Measurements from ENCODE around the gene SLC38A7.
A peak's percentile ranks its signal among the peaks of the same experiment; 100 is the strongest.
"Not testable (repeated sequence)": the region's sequence is repeated elsewhere in the genome, so short reads cannot be mapped to it uniquely, and the experiment has no call there.

Gene SLC38A7

DNA sequence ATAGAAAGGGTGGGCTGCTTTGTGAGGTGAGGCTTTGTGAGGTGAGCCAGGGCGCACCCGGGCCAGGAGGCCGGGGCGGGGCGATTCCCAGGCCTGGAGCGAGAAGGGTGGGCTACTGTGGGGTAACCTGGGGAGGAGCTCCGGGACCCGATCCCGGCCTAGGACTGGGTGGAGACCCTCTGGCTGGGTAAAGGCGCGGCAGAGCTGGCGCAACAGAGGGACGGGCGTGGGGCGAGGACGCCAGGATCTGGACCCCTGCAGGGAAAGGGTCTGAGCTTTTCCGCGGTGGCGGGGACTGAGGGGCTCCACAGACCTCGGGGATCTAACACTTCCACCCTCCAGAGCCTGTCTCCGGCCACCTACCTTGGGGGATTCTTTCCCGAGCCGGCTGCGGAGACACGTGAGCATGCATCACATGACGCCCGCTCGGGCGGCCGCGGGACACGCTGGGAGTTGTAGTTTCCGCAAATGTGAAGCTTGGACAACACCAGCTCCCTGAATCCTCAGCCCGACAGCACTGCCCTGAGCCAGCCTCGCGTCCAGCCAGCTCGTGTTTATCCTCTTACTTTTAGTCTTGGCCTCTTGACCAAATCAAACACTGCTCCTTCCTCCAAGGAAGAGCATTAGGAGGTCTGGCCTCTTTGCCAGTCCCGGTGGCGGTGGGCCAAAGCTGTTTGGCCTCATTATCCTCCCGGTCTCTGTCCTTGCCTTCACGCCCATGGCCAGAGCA lies at the start of gene SLC38A7:
TSS of gene SLC38A7 (minus strand) at position 417 of the 730 bp plus-strand sequence. CDS start 4,644 bp downstream, outside the sequence.
- peak; percentile 88 for DNase-seq

DNA sequence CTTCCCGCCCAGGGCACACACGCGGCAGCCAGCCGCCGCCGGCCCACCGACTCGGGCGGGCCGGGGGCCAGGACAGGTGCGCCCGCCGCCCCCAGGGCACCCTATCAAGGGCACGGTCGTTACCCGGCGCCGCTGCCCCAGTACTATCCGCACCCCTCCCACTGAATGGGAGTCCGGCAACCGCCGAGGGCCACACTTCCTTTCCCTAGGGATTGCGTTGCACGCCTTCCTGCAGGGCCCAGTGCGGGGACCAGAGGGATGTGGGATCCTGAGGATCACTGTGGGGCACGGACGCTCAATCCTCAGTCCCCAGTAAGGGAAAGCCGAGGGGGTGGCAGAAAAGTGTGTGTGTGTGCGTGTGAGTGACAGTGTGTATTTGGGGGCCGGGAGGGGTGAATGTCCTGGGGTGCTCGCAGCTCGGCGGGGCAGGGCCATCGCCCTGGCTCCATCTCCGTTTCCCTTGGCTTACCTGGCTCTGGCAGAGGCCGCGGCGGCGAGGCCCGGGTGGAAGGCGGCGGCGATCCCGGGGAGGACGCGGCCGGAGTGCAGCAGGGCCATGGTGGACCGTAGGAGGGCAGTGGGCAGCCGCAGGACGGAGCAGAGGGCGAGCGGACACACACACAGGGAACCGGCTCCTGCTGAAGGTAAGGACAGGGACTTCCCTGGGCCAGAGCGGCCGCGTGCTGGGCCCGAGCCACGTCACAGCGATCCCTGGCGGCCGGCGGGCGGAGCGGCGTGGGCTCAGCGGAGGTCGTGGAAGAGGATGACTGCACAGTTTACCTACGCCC lies 49.3 kb upstream of the SLC38A7 start, which contains the start of gene GOT2:
TSS of gene GOT2 (minus strand) at position 646 of the 788 bp plus-strand sequence. CDS start at position 558, 88 bp downstream.
- DNase-seq: peak; percentile 82

DNA sequence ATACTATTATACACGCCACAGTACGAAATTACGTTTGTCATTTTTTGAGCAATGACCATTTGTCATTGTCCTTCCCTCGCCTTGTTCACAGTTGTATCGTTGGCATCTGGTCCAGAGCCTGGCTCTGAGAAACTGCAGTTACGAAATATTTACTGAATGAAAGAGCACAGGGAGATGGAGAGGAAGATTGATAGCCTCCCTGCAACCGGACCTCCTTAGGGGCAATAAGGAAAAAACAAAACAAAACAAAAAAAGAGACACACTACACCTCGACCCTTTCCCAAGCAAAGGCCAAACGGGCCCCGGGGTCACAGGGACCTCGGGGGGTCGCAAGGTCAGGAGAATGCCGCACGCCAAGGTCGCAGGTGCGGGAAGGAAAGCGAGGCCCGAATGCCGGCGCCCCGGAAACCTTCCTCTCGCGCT lies 48.7 kb upstream of the SLC38A7 start:
- DNase-seq: peak; percentile 28

DNA sequence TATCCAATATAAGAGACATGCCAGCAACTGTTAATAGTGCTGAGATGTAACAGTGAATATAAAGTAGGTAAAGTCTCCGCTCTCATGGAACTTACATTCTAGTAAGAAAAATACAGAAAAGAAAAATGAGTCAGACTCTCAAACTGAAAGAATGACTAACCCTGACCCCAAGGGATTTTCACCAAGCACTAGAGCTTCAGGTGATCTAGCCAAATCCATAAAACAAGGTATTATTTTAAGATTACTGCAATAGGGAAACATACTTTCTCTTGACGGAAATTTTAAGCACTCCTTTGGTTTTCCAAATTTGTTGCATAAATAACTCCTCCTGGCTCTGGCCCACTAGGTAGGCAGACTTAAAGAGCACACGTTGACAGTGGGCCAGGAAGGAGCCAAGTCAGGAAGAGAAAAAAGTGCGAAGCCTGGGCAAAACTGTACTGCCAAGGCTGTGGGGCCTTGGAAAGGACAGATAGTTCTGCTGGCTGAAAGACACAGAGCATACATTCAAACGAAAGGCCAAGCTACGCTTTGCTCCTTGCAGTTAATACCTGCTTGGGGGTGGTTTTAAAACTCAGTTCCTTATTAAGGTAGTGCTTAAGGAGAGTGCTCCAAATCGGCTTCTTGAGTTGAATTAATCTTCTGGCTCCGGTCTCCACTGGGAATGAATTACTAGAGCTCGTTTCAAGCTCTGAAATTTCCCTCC lies 48.1 kb upstream of the SLC38A7 start:
- no peak for DNase-seq

DNA sequence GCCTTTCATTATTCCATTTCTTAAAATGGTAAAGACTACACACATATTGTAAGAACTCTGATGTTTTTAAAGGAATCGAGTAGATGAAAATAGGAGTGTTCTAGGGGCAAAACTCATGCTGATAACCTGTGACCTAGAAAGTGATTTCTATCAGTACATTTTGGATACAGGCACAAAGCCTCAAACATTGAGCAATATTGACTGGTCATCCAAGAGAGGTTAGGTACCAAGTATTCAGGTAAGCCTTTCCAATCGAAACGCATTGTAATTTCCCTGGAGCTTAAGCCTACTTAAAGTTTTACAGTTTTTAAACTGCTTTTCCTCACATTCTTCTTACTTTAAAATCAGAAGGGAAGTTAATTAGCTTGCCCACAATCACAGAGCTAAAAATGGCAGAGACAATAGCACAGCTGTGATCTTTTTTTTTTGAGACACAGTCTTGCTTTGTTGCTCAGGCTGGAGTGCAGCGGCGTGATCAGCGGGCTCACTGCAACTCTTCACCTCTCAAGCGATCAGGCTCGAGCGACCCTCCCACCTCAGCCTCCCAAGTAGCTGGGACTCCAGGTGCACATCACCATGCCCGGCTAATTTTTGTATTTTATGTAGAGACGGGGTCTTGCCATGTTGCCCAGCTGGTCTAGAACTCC lies 46.3 kb upstream of the SLC38A7 start:
- peak; percentile 31 for DNase-seq

- DNase-seq: no peak
These were observed 43.4 kb upstream of the SLC38A7 start for GRCh38 chr16:58727796-58728568.

- DNase-seq: no peak
These were observed 42.6 kb upstream of the SLC38A7 start for GRCh38 chr16:58727028-58727781.

GRCh38 chr16:58723109-58723508 lies 38.5 kb upstream of the SLC38A7 start:
- no peak for DNase-seq

- DNase-seq: no peak
These were observed 33.4 kb upstream of the SLC38A7 start for GRCh38 chr16:58717994-58718393.

DNA sequence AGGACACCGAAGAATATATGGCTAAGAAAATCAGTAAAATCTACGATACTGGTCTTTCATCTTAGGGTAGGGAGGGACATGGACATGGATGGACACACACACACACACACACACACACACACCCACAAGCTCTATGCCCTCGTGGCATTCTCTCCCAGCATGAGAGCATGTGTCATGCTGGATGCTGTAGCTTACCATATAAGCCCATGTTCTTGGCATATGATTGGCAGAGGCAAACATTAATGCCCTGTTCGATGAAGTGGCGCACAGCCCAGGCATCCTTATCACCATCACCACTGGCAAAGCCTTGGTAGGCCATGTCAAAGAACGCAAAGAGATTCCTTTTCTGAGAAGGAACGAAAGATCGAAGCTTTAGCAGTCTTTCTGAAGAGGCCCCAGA lies 31.9 kb upstream of the SLC38A7 start:
- no peak for DNase-seq

- DNase-seq: no peak
These were observed 29.2 kb upstream of the SLC38A7 start for GRCh38 chr16:58713742-58714141.

DNA sequence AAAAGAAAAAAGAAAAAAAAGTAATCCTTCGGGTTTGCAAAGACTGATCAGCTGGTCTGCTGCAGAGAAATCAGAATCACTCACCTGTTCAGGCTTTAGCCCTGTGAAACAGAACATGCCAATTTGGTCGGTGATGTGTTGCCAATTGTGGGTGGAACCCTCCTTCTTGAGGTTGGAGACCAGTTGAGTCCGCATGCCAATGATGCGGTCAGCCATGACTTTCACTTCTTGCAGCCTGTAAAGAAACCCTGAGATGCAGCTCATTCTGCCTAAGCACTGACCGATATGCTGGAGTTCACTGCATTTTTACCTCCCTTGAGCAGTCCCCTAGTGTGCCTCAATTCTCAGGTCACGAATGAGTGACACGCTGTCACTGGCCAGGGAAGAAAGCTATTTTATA lies 24.8 kb upstream of the SLC38A7 start:
- no peak for DNase-seq

- no peak for DNase-seq
These were observed 14.6 kb upstream of the SLC38A7 start for GRCh38 chr16:58699151-58699550.

- DNase-seq: no peak
These were observed 10.8 kb upstream of the SLC38A7 start for GRCh38 chr16:58695368-58695767.

DNA sequence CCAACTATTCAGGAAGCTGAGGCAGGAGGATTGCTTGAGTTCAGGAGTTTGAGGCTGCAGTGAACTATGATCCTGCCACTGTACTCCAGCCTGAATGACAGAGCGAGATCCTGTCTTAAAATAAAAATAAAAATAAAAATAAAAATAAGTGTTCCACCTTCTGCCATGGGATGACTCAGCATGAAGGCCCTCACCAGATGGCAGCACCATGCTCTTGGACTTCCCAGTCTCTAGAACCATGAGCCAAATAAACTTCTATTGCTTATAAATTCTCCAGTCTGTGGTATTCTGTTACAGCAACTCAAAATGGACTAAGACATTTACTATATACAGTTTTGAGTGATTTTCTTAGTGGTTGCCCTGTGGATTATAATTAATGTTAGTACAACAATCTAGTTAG lies 7.9 kb upstream of the SLC38A7 start:
- no peak for DNase-seq

GRCh38 chr16:58686985-58687706 lies 2.6 kb upstream of the SLC38A7 start:
- not testable (repeated sequence) for DNase-seq

- no peak for DNase-seq
These were observed 497 bp upstream of the SLC38A7 start for GRCh38 chr16:58685084-58685449.

- DNase-seq: no peak
These were observed 593 bp downstream of the SLC38A7 start for GRCh38 chr16:58684001-58684353.

DNA sequence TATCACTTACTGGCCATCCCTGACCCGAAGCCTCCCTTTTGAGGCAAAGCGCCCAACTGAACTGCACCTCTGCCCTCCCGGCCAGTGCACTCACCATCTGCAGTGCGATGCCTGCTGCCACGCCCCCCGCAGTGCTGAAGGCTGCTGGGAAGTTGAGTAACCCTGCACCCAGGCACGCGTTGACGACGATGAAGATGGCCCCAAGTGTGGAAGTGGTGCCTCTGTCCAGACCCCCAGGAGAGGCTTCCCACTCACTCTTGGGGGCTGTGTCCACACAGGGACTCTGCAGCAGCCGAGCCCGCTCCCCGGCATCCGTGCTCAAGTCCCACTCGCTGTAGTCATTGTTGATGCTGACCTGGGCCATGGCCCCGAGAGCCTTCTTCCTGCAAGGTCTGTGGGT lies 4.8 kb downstream of the SLC38A7 start:
- DNase-seq: no peak

DNA sequence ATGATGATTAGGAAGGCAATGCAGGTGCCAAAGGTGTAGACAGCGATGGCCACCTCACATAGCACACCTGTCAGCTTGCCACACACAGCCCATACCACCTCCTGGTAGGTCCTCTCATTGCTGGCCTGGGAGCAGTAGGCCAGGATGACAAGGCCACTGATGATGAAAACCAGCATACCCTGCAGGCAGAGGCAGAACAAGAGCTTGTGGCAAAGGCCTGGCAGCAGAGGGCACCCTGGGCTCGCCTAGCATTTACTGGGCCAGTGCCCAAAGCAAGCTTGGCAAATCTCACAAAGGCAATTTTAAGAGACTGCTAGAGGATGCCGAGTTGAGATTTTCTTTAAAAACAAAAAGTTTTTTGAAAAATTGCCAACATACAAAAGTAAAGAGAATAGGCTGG lies 5.9 kb downstream of the SLC38A7 start:
- DNase-seq: peak; percentile 75

DNA sequence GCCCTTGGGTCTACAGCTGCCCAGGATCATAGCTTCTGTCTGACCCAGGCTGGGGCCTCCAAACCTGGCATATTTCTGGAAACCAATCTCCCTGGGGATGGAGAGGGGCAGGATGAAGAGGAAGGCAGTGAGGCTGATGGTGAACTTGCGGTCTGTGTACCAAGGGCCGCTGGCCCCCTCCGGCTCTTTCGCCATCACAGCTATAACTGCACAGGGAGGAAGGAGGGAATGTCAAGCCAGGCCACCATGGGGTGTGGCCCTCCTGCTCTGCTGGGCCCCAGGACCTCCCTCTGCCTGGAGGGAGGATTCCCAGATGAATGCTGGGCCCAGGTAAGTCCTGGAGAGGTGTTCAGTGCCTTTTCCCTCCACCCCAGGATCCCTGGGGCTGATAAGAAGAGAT lies 6.3 kb downstream of the SLC38A7 start:
- DNase-seq: no peak

Measured in midbrain (tissue), 1 donor.